Measurements from ENCODE around the gene CD226.
"Not testable (repeated sequence)": the region's sequence is repeated elsewhere in the genome, so short reads cannot be mapped to it uniquely, and the experiment has no call there.

Gene CD226

DNA sequence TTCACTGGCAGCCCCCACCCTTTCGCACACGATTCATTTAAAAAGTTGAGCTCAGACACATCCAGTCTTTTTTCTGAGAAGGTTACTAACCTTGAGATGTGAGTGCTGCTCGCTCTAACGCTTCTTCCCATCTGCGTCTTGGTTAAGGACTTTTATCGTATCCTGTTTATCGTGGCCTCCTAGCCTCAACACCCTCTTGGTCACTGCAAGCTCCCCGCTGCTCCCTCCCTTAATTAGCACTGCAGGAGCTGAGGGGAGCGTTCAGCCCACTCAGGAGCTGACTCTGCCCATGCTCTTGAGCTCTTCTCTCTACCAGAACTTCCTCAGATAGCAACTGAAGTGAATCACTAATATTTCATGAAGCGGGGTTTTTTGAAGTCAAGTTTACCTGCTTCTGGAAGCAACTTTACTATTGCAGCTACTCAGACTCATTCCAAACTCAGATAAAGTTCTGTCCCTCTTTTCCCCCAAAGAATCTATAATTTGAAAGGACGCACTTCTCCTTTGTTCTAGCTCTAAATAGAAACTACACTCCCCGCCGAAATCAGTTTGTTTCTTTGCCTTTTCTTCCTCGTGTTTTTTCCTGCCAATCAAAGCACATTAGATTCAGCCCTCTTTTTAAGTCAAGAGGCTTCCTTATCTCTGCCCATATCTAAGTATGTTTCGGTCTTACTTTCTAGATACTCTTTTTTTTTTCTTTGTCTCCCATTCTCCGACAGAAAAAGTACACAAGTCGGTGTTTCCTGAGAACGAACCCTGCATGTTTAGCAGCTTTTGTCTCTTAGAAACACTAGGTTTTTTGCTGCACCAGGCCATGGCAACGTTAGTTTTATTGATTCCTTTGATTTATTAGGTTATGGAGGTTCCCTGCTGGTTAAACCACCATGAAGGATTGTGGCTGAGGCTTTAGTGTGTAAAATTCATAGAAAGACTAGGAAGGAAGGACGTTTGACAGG, 9.3 kb upstream of the CD226 start:
- no peak for DNase-seq (ENCODE audit: low spot score)

DNA sequence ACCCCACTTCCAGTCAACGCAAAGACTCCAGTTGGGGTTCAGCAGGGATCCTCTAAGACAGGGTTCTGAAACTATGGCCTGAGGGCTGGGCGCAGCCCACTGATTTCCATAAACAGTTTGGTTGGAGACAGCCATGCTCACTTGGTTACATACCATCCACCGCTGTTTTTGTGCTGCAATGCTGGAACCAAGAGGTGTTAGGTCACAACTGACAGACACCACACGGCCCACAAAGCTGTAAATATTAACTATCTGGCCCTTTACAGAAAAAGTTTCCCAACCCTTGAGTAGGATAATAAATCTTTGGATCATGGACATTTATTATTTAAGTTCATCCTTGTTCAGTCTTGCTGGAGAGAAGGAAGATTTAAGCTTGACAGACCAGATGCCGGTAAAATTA, 8.4 kb upstream of the CD226 start:
- DNase-seq (ENCODE audit: low spot score): no peak

DNA sequence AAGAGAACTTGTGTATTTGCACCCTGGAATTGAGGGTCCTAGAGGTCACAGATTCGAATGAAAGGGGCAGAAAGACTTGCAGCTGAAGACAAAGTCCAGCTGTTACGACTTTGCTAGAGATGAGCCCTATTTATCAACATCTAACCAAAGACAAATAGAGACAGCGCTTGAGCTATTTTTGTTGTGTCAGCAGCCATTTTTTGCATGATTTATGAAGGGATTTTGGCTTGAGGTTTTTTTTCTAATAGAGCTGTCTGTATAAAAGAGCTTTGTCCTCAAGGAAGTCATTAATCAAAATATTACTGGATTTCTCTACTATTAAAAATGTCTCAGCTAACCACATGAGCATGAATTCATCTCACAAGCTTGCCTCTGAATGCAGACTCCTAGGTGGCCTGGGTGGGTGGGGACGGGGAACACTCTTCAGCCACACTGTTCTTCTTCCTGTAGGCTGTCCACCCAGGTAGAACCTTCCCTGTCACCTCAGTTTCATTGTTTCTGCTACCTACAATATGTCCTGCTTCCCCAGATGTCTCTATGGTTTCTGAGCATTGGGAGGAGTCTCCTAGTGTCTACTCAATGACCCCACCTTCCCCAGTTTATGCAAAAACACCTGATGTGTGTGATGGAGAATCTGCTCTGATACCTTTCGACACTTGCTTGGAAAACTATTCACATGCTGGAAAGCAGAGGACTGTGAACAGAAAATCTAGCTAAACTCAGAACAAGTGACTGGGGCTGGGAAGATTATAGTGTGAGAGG, 7.2 kb upstream of the CD226 start:
- no peak for DNase-seq (ENCODE audit: low spot score)

DNA sequence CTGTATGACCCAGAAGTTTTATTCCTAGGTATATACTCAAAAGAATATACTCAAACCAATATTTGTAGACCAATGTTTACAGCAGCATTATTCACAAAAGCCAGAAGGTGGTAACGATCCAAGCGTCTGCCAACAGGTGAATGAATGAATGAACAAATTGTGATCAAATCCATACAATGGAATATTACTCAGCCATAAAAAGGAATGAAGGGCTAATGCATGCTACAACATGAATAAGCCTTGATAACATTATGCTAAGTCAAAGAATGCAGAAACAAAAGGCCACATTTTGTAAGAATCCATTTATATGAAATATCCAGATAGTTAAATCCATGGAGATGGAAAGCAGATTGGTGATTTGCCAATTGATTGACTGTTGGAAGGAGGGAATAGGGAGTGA, 5.5 kb upstream of the CD226 start:
- no peak for DNase-seq (ENCODE audit: low spot score)

GRCh38 chr18:69951182-69951581, 3.5 kb upstream of the CD226 start:
- no peak for DNase-seq (ENCODE audit: low spot score)

DNA sequence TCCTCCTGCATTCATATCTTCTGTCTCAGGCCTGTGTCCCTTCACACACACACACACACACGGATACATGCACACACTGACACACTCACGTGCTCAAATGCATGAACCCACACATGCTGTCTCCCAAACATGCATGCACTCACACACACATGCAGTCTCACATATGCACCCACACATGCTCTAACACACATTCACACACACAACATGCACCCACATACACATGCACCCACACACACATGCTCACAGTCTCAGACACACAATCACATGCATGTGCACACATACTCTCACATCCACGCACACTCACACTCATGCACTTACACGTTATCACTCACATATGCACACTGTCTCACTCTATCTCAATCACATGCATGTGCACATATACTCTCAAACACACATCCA, 1.9 kb upstream of the CD226 start:
- DNase-seq (ENCODE audit: low spot score): no peak

DNA sequence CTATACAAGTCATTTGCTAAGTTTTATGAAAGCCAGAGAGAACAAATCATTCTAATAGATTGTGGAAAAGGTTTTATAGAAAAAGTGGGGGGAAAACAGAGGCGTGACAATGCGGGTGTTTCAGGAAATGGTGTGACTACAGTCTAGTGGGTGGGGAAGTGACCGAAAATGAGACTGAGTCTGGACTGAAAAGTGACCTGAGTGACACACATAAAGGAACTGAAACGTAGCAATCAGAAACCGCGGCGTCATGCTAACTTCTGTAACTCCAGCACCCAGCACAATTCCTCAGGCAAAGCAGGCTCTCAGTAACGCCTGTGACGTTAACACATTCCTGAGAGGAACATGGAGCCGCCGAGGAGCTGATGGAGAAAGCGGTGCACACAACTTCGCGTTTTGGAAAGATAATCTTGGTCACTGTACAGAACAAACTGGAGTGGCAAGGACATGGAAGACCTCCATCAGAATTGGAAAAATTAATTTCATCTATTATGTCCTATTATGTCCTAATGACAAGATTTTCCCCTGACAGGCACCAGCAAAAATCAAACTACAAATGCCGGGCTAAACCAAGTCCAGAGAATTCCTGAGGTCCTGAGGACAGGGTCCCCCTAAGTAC, 1.4 kb upstream of the CD226 start:
- DNase-seq (ENCODE audit: low spot score): peak; percentile 41

DNA sequence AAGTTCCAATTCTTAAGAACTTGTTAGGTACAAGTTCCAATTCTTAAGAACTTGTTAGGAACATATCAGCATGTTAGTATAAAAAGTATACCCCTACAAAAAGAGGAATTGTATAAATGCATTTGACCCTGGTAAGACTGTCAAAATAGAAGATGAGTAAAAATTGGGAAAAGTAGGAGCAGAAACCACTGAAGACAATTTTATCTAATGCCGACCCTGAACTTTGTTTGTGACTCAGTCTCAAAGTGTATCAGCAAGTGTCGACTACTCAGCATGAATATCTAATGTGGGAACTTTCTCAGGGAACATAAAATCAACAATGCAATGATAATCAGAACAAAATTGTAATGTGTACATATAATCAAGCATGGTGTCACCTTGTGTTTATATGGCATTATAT, 583 bp upstream of the CD226 start:
- DNase-seq (ENCODE audit: low spot score): no peak

GRCh38 chr18:69946608-69947155, 991 bp downstream of the CD226 start:
- DNase-seq (ENCODE audit: low spot score): no peak

DNA sequence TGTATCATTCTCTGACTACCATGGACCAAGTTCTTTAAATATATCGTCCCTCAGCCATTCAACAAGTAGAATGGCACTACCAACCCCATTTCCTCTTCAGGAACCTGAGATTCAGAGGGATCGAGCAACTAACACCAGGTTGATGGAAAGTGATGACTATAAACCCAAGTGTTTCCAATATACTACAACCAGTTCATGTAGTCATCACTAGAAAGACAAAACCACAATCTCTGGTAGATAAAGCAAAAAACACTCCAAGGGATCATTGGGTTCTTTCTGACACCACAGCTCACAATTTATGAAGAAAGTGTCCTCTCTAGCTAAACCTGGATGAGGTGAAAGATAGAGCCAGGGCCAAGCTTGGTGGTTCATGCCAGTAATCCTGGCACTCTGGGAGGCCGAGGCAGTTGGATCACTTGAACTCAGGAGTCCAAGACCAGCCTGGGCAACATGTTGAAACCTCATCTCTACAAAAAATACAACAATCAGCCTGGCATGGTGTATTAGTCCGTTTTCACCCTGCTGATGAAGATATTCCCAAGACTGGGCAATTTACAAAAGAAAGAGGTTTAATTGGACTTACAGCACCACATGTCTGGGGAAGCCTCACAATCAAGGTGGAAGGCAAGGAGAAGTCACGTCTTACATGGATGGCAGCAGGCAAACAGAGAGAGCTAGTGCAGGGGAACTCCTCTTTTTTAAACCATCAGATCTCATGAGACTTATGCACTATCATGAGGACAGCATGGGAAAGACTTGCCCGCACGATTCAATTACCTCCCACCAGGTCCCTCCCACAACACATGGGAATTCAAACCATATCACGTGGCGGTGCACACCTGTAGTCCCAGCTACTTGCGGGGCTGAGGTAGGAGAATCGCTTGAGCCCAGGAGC, 2.2 kb downstream of the CD226 start:
- DNase-seq (ENCODE audit: low spot score): no peak

DNA sequence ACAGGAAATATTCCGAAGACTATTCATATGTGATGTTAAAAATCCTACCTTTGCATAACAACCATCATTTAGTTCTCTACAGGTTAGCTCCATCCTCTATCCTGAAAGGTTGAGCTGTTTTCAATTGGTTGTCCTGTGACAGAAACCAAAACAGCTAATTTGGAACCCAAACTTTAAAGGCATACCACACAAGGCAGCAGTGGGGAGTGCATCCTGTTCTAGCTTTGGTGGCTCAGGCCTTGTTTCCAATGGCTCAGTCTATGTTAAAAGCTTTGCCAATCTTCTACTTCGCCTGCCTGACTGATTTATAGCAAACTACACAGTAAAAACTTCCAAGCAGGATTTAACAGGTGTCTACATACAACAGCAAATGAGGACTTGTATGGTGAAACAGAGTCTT, 3.2 kb downstream of the CD226 start:
- no peak for DNase-seq (ENCODE audit: low spot score)

DNA sequence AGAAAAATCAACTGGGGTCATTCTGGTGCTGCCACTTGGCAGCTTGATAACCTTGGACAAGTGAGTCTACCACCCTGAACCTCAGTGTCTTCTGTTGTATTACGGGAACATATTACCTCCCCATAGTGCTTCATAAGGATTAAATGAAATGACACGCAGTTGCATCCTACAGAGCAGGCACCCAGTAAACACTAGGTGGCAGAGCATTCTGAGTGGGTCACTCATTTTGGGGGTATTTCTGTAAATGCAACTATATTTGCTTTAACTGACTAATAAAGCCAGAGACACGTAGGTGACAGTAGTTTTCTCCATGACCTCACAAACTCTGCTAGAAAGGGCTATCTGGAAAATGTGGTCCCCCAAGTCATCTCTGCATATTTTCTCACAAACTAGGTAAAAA, 4.7 kb downstream of the CD226 start:
- DNase-seq (ENCODE audit: low spot score): no peak

DNA sequence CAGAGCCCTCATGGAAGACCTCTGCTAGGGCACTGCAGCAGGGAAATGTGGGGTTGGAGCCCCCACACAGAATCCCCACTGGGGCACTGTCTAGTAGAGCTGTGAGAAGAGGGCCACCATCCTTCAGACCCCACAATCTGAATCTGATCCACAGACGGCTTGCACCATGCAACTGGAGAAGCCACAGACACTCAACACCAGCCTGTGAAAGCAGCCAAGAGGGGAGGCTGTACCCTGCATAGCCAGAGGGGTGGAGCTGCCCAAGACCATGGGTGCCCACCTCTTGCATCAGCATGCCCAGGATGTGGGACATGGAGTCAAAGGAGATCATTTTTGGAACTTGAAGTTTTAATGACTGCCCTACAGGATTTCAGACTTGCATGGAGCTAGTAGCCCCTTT, 6.5 kb downstream of the CD226 start:
- DNase-seq (ENCODE audit: low spot score): no peak

GRCh38 chr18:69939812-69940211, 7.9 kb downstream of the CD226 start:
- not testable (repeated sequence) for DNase-seq (ENCODE audit: low spot score)

- no peak for DNase-seq (ENCODE audit: low spot score)
These were observed 11.5 kb downstream of the CD226 start for GRCh38 chr18:69936191-69936558.

DNA sequence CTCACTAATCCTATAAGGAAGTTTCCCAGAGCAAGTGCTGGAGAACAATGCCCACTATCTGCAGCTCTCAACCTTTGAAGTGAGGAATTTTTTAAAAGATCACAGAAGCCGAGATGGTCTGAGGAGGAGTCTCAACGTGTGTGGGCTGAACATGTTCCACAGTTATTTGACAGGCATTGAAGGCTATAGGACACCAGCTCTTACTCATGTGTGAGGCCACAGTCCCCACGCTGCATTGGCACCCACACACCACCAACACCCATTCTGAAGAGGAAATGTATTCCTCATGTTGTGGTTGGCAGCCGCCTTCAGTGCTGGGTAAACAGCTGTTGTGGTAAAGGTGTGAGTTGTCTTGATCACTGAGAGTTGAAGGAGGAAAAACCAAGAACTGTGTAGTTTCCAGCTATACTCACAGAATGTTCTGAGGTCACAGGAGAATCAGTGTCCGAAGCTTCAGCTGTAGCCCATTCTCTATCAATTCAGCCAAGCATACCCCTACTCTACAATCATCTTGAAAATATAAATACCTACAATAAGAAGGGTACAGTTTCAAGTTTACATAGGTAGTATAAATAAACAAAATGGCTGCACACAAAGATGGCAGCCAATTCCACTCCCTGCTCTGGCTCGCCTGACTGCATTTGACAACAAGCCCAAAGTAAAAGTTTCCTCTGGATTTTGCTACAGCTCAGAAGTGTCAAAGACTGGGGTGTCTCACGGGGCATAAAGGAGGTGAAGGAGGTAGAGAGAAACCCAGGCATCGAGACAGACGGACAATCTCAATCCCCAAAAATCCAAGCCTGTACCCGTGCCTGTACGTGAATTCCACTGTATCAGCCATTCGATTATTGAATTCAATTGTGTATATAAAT, 12.1 kb downstream of the CD226 start:
- DNase-seq (ENCODE audit: low spot score): peak; percentile 86

GRCh38 chr18:69934601-69935265, 12.9 kb downstream of the CD226 start:
- no peak for DNase-seq (ENCODE audit: low spot score)

- DNase-seq (ENCODE audit: low spot score): no peak
These were observed 18.5 kb downstream of the CD226 start for GRCh38 chr18:69929041-69929774.

- DNase-seq (ENCODE audit: low spot score): no peak
These were observed 31.3 kb downstream of the CD226 start for GRCh38 chr18:69916412-69916811.
